ENCODE measurements around the gene UST.

- TF ChIP-seq CTCF (conservative IDR thresholded peaks at IDR 0.05; ENCODE audit: low read length) (peak; percentile 79), EZH2phosphoT487 (IDR thresholded peaks at IDR 0.05; ENCODE audit: borderline replicate concordance) (no peak)
These were observed at the start of gene UST for GRCh38 chr6:148746363-148747144.

Data from Loucy (cell line).